Endometrium (tissue), 2 donors: Measurements from ENCODE around the gene SSMEM1.
"Not testable (repeated sequence)": the region's sequence is repeated elsewhere in the genome, so short reads cannot be mapped to it uniquely, and the experiment has no call there.

ENCODE experiments used
- FAIRE-seq: peaks from 2 replicates; lab custom pipeline; 2012; peaks lifted over from hg19 to GRCh38; lab: Jason Lieb, UNC
- donor health status: control.
- donor health status: control.

The SSMEM1 gene

DNA sequence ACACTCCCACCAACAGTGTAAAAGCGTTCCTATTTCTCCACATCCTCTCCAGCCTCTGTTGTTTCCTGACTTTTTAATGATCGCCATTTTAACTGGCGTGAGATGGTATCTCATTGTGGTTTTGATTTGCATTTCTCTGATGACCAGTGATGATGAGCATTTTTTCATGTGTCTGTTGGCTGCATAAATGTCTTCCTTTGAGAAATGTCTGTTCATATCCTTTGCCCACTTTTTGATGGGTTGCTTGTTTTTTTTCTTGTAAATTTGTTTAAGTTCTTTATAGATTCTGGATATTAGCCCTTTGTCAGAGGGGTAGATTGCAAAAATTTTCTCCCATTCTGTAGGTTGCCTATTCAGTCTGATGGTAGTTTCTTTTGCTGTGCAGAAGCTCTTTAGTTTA lies 42.0 kb downstream of the SSMEM1 start:
- not testable (repeated sequence) for FAIRE-seq

DNA sequence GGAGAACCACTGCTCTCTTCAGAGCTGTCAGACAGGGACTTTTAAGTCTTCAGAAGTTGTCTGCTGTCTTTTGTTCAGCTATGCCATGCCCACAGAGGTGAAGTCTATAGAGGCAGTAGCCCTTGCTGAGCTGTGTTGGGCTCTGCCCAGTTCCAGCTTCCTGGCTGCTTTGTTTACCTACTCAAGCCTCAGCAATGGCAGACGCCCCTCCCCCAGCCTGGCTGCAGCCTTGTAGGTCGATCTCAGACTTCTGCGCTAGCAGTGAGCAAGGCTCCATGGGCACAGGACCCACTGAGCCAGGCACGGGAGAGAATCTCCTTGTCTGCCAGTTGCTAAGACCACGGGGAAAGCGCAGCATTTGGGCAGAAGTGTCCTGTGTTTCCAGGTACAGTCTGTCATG lies 46.9 kb downstream of the SSMEM1 start:
- no peak for FAIRE-seq

DNA sequence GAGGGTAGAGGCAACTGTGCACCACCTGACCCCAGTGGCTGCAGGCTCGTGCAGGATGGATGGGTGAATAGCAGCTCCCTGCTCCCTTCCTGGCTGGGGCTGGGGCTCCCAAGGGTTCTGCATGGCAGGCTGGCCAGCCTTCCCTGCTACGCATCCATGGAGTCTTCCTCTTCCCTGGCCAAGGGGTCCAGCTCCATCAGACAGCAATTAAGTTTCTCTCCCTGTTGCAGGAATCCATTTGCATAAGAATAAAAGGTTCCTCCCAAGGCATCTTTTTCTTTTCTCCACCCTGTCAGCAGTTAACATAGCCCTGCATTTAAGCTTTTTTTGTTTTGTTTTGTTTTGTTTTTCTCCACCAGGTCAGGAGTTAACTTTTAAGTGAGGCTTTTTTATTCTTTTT lies 49.0 kb downstream of the SSMEM1 start:
- FAIRE-seq: no peak

DNA sequence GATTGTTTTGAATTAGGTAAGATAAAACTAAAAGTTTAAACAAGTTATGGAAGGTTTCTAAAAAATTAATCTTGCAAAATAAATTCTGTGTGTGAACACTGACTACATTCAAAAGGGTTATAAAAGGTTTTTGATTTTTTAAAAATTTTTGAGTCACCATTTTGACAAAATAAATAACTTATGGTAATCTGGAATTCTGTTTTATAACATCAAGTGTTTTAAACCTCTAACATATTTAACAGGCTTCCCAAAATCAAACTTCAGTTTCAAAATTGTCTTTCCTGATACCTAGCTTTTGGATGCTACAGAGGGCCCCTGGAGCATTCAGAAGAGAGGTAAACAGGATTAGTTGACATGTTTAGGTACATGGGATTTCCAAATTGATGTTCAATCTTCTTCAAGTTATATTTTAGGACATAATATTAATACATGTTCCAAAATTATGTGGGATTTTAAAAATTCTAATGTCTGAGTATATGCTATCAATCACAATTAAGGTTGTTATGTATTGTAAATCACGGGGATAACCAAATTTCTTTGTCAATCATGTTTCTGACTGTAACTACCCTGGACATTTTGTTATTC lies 50.9 kb downstream of the SSMEM1 start:
- no peak for FAIRE-seq

DNA sequence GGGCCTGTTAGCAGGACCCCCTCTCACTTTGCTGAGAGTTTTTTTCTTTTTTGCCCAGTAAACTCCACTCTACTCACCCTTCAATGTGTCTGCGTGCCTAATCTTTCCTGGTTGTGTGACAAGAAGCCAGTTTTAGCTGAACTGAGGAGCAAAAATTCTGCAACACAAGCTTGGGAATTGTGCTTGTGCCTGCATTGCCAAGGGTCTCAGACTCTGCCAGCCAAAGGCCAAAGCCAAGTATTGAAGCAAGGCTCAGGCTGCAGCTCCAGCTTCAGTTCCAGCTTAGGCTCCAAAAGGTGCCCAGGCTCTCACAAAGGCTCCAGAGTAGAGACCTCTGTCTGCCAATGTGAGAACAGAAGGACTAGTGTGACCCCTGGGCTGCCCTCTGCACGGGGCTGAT lies 54.8 kb downstream of the SSMEM1 start:
- no peak for FAIRE-seq

DNA sequence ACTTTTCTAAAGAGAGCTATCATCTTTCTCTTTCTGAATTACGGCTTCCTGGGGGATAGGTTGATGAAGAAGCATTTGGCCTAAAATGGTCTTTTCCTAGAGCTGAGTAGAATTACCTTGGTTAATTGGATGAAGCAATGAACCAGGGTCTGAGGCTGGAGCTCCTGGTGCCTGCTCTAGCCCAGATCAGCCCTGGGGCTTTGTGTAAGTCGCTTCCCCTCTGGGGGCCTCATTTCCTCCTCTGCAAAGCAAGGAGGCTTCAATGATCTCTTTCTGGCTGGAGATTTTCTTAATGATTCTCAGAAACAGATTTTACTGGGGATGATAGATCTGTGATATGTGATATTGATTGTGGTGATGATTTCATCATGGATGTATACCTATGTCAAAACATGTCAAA lies 55.5 kb downstream of the SSMEM1 start:
- FAIRE-seq: no peak
